HG03097 (cell line): Measurements from ENCODE around the gene CSH2.
"Not testable (repeated sequence)": the region's sequence is repeated elsewhere in the genome, so short reads cannot be mapped to it uniquely, and the experiment has no call there.

ENCODE experiments used
- ATAC-seq: cut with Tn5 transposase; IDR thresholded peaks from one replicate; pipeline ENCODE4 v1.9.1; 2021; ENCODE audit not compliant: unreplicated experiment, low FRiP score

Gene CSH2

DNA sequence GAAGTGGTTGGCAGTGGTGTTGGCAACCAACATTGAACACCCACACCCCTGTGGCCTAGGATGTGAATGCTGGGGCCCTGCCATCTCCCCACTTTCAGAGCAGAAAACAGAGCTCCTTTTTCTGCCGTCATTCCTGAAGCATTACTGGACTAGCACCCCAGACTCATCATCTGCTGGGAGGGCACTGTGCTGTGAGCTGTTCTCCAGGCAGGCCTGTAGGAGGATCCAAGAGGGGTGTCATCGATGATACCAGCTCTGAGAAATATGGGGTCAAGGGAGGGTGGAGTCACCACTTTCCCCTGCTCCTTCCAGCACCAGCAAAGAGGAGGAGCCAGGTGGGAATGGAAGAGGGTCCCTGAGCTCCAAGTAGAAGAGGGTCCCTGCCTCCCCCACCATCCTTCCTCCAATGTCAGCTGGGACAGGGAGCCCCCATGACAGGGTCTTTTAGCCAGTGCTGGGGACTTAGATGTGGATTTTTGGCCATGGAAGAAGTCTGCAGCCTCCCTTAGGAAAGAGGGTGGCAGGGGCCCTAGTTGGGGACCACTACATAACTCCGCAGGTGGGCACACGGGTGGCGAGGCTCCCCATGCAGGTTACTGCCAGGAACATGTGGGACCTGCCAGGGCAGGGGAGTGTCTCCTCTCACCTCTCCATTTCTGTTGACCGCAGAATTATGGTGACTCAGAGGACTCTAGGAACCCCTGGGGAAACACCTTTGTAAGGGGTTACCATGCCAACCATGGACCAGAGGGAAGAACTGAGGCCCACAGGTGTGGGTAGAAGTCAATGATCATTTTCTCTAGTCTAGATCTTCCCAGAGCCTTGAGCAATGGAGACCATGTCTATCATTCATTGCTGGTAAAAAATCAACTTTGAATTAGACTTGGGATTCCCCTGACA lies 25.7 kb upstream of the CSH2 start:
- not testable (repeated sequence) for ATAC-seq

DNA sequence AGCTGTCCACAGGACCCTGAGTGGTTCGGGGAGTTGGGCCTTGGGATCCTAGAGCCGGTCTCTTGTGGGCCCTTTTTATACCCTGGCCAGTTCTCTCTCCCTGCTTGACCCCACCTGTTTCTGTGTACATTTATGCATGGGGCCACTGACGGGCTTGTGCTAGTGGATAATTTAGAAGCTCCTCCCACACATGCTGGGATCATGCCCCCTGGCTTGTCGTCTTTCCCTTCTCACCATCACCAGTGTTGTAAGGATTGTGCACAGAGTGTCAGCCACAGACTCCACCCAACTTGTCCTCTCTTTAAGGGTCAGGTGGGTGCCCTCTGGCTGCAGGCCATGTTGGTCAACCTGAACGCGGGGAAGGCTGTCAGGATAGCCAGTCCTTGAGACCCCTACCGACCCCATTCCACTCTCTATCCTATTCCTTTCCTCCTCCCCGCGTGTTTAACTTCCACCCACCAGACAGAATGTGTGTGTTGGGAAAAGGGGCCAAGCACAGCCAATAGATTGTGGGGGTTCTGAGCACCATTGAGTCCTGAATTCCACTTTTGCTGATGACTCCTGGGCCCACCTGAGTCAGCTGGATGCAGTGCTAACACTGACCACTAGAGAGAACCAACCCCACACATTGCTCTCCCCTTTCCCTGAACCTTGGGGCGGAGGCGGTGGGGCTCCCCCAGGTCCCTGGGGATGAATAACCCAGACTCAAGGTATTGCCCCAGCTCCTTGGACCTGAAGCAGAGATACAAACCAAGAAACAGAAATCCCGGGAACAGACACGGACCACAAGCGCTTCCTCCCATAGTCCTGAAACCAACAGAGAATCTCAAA lies 23.3 kb upstream of the CSH2 start, which contains the start of gene CSH1:
CSH1 (minus strand) TSS at position 51 of the 831 bp plus-strand sequence. CDS start 63 bp downstream, outside the sequence.
- not testable (repeated sequence) for ATAC-seq

DNA sequence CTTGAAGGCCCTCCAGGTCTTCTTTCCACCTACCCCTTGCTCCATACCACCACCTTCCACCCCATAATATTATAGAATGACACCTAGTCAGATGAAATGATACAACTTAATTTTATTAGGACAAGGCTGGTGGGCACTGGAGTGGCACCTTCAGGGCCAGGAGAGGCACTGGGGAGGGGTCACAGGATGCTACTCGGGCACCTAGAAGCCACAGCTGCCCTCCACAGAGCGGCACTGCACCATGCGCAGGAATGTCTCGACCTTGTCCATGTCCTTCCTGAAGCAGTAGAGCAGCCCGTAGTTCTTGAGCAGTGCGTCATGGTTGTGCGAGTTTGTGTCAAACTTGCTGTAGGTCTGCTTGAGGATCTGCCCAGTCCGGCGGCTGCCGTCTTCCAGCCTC lies 21.3 kb upstream of the CSH2 start:
- not testable (repeated sequence) for ATAC-seq

DNA sequence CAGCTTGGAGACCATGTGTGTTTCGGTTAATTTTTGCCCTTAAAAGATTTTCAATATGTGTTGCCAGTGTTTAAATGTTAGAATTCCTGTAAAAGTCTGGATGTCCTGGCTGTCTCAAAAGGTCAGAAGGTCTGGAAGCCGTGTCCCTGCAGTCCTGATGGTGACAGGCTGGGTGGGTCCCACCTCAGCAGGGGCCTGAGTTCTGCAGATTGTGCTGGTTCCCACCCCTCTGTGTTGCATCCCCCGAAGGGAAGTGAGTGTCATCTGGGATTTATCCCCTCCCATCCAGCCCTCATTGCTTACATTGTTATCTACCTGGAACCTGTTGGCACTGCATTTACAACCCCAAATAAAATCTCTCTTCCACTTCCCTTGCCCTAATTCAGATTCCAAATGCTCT lies 20.5 kb upstream of the CSH2 start:
- not testable (repeated sequence) for ATAC-seq

DNA sequence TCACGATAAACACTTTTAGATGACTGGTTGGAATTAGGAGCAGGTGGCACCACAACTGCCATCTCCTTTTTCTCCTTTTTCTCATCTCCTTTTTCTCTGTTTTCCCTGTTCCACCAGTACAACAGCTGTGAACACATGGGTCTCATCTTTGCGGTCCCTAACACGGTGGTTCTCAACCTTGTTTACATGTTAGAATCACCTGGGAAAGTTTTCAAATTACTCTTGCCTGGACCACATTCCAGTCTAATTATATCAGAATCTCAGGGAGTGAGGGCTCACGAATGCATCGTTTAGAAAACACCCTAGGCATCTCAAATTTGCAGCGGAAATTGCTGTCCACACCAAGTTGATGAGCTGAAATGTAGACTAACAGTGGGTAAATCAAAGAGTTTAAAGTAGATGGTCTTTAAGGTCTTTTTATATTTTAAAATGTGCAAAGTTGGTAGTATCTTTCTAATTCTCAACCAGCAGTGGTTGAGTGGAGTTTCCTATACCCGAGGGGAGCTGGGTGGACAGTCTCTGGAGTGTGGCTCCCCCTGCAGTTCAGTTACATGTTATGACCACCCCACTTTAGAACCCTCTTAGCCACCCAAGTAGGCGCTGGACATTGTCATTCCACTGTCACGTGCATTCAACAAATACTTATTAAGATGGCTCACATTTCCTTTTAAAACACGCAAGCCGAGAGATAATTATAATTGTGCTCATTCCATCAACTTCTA lies 19.0 kb upstream of the CSH2 start:
- not testable (repeated sequence) for ATAC-seq

DNA sequence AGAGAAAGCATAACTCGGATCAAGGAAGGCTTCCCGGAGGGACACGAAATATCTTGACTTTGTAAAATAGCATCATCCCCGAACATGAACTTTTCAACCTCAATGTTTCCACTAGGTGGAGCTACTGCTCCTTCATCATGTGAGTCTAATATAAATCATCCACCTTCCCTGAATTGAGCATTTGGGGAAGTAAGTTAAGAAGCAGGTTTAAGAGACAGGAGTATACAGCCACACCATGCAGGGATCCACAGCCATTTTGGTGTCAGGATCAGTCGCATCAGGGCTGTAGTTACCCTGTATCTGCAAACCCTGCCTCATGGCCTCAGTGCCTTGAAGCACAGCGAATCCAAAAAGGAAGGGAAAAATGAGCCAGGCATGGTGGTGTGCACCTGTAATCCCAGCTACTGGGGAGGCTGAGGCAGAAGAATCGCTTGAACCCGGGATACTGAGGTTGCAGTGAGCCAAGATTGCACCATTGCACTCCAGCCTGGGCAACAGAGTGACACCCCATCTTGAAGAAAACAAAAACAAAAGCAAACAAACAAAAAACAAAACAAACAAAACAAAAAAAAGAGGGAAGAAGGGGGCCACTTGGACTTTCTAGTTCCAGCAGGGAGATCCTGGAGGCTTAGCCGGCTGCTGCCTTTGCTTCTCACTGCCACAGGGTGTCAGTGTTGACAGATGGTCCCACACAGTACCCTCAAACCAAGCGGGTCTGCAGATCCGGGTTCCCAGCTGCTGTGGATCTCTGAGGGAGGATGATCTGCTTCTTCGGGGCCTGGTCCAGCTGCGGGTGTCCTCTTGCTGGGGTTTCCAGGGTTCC lies 15.8 kb upstream of the CSH2 start:
- ATAC-seq, result not testable (repeated sequence)

DNA sequence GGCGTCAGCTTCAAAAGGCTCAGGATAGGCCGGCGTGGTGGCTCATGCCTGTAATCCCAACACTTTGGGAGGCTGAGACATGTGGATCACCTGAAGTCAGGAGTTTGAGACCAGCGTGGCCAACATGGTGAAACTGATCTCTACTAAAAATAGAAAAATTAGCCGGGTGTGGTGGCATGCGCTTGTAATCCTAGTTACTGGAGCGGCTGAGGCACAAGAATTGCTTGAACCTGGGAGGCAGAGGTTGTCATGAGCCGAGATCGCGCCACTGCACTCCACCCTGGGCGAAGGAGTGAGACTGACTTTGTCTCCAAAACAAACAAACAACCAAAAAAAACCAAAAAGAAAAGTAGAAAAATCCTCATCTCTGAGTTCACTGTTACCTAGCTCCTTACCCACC lies 11.6 kb upstream of the CSH2 start:
- not testable (repeated sequence) for ATAC-seq

DNA sequence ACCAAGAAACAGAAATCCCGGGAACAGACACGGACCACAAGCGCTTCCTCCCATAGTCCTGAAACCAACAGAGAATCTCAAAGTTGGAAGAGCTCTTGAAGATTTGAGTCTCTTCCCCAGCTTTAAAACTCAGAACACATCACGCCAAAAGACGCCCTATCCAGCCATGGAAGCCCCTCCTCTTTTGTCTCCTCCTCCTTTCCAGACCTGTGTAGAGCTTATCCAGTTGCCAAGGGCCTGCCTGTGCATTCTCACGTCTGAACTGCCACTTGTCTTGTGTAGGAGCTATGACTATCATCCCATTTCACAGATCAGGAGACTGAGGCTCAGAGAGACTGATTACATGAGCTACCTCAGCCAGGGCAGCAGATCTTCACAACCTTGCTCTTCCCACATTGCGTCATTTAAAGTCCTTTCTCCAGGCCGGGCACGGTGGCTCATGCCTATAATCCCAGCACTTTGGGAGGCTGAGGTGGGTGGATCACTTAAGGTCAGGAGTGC lies 9.2 kb upstream of the CSH2 start:
- ATAC-seq, result not testable (repeated sequence)

DNA sequence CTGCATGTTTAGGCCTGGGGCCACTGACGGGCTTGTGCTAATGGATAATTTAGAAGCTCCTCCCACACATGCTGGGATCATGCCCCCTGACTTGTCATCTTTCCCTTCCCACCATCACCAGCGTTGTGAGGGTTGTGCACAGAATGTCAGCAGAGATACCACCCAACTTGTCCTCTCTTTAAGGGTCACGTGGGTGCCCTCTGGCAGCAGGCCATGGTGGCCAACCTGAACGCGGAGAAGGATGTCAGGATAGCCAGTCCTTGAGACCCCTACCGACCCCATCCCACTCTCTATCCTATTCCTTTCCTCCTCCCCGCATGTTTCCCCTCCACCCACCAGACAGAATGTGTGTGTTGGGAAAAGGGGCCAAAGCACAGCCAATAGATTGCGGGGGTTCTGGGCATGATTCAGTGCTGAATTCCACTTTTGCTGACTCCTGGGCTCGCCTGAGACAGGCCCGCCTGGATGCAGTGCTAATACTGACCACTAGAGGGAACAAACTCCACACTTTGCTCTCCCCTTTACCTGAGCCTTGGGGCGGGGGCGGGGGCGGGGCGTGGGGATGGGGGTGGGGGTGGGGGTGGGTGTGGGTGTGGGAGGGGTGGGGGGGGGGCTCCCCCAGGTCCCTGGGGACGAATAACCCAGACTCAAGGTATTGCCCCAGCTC lies 8.6 kb upstream of the CSH2 start, which contains the start of gene GH2:
GH2 (minus strand) TSS at position 10 of the 667 bp plus-strand sequence. CDS start 143 bp downstream, outside the sequence.
- ATAC-seq, result no peak

DNA sequence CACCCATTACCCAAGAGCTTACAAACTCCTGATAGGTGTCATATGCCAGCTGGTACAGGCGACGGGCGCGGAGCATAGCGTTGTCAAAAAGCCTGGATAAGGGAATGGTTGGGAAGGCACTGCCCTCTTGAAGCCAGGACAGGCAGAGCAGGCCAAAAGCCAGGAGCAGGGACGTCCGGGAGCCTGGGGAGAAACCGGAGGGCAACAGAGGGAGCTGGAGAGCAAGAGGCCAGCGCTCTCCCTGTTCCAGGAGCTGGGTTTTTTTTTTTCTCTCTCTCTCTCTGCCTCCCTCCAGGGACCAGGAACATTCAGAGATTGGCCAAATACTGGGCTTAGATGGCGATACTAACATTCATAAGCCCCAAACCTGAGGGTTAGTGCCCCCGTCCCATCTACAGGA lies 7.9 kb upstream of the CSH2 start:
- ATAC-seq, result not testable (repeated sequence)

DNA sequence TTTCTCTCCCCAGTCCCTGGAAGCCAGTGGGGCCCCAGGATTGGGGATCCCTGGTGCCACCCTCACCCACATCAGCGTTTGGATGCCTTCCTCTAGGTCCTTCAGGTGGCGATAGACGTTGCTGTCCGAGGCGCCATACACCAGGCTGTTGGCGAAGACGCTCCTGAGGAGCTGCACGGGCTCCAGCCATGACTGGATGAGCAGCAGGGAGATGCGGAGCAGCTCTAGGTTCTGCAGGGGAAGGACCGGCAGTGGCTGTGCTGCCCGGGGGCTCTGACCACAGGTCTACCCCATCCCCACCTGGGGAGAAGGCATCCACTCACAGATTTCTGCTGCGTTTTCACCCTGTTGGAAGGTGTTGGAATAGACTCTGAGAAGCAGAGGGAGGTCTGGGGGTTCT lies 7.2 kb upstream of the CSH2 start:
- ATAC-seq, result no peak

DNA sequence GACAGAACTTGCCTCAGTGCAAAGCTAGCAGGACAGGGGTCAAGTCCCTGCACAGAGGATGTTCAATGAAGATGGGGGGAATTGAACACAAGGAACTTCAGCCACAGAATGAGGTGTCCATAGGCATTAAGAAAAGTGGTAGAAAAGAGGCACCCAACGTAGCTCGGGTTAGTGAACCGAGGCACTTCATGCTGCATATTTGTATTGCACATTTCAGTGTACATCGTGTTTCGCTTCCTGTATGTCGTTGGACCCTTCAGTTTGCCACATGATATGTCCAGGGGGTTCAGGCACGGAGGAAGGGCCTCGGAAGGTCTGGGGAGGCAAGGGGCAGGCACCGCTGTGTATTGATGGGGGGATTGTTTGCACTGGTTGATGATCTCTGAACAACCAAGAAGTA lies 4.9 kb upstream of the CSH2 start:
- not testable (repeated sequence) for ATAC-seq

DNA sequence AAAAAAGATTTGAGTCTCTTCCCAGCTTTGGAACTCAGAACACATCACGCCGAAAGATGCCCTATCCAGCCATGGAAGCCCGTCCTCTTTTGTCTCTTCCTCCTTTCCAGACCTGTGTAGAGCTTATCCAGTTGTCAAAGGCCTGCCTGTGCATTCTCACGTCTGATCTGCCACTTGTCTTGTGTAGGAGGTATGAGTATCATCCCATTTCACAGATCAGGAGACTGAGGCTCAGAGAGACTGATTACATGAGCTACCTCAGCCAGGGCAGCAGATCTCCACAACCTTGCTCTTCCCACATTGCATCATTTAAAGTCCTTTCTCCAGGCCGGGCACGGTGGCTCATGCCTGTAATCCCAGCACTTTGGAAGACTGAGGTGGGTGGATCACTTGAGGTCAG lies 1.2 kb upstream of the CSH2 start:
- not testable (repeated sequence) for ATAC-seq

DNA sequence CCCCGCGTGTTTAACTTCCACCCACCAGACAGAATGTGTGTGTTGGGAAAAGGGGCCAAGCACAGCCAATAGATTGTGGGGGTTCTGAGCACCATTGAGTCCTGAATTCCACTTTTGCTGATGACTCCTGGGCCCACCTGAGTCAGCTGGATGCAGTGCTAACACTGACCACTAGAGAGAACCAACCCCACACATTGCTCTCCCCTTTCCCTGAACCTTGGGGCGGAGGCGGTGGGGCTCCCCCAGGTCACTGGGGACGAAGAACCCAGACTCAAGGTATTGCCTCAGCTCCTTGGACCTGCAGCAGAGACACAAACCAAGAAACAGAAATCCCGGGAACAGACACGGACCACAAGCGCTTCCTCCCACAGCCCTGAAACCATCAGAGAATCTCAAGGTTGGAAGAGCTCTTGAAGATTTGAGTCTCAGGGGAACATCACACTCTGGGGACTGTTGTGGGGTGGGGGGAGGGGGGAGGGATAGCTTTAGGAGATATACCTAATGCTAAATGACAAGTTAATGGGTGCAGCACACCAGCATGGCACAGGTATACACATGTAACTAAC lies 667 bp upstream of the CSH2 start:
- not testable (repeated sequence) for ATAC-seq

DNA sequence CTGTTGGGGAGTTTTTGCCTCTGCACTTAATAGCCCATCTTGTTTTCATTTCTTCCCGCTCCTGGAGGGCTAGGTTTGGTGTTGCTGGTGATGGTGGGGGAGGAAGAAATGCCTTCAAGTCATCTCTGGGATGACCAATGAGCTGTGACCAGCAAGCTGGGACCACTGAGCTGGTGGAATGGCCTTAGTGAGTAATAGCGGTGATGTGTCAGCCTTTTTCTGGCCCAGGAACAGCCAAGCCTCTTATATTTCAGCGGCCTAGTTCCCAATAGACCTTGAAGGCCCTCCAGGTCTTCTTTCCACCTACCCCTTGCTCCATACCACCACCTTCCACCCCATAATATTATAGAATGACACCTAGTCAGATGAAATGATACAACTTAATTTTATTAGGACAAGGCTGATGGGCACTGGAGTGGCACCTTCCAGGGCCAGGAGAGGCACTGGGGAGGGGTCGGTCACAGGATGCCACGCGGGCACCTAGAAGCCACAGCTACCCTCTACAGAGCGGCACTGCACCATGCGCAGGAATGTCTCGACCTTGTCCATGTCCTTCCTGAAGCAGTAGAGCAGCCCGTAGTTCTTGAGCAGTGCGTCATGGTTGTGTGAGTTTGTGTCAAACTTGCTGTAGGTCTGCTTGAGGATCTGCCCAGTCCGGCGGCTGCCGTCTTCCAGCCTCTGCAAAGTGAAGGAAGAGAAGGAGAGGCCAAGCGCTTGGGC lies 1.7 kb downstream of the CSH2 start:
- not testable (repeated sequence) for ATAC-seq

DNA sequence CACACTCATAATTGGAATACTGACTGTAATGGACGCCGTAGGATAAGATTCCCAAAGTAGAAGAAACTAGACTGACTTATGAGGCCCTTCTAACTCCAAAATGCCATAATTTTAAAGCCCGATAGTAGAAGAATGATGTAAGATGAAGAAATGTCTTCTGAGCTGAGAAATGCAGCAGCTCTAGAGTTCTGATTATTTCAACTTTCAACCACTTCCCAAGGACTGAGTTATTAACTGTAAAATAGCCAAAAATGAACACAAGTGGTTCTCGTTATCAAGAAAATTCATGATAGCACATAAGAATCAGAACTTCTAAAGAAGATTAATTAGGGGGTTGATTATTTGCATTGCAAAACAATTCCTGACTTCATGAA lies 3.2 kb downstream of the CSH2 start:
- ATAC-seq, result not testable (repeated sequence)

DNA sequence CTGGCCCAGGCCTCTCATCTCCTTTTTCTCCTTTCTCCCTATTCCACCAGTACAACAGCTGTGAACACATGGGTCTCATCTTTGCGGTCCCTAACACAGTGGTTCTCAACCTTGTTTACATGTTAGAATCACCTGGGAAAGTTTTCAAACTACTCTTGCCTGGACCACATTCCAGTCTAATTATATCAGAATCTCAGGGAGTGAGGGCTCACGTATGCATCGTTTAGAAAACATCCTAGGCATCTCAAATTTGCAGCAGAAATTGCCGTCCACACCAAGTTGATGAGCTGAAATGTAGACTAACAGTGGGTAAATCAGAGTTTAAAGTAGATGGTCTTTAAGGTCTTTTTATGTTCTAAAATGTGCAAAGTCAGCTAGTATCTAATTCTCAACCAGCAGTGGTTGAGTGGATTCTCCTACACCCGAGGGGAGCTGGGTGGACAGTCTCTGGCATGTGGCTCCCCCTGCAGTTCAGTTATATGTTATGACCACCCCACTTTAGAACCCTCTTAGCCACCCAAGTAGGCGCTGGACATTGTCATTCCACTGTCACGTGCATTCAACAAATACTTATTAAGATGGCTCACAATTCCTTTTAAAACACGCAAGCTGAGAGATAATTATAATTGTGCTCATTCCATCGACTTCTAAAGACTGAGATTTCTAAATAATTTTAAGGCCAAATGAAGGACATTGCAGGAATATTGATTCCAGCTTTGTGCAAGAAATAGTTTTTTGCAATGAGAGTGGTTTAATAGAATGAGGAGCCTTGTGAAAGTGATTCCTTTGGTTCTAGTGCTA lies 3.8 kb downstream of the CSH2 start:
- not testable (repeated sequence) for ATAC-seq
